Adipocyte (in vitro differentiated cells): Measurements from ENCODE around the gene EIF5B.

Source experiments
- DNase-seq: peaks from one replicate; pipeline ENCODE4 v3.0.0-alpha.2; 2015; ENCODE audit warnings: low read depth
- H3K27me3 ChIP-seq: replicated peaks from 2 replicates; pipeline ENCODE4 v1.7.0; 2013; ENCODE audit warnings: mild to moderate bottlenecking, low read length, moderate library complexity; ENCODE audit not compliant: control insufficient read depth, insufficient read depth
- H3K36me3 ChIP-seq: 2 replicates; pipeline ENCODE4 v1.7.0; 2013; ENCODE audit warnings: low read length, mild to moderate bottlenecking, moderate library complexity; ENCODE audit not compliant: control insufficient read depth, insufficient read depth, severe bottlenecking
- H3K4me1 ChIP-seq: 2 replicates; pipeline ENCODE4 v1.7.0; 2013; ENCODE audit warnings: mild to moderate bottlenecking, low read length, moderate library complexity; ENCODE audit not compliant: control insufficient read depth, insufficient read depth
- H3K4me3 ChIP-seq: 2 replicates; pipeline ENCODE4 v1.7.0; 2013; ENCODE audit warnings: mild to moderate bottlenecking, low read length, moderate library complexity
- H3K9ac ChIP-seq: 2 replicates; pipeline ENCODE4 v1.7.0; 2013; ENCODE audit warnings: mild to moderate bottlenecking, low read length, moderate library complexity
- H3K9me3 ChIP-seq: 2 replicates; pipeline ENCODE4 v1.7.0; 2013; ENCODE audit warnings: mild to moderate bottlenecking, low read length, moderate library complexity; ENCODE audit not compliant: control insufficient read depth

EIF5B gene

GRCh38 chr2:99436874-99437273, 99.7 kb downstream of the EIF5B start:
- H3K36me3 ChIP-seq: peaks cover 44% of the 10 kb centered on the region
- H3K4me3 ChIP-seq: no peak overlapping the region
- no peaks in the 10 kb centered on the region for H3K4me1 ChIP-seq
- no peak overlapping the region for H3K9ac ChIP-seq
- H3K9me3 ChIP-seq: no peaks in the 10 kb centered on the region
- no peak for DNase-seq
- no peaks in the 10 kb centered on the region for H3K27me3 ChIP-seq

GRCh38 chr2:99439971-99440505, 102.8 kb downstream of the EIF5B start:
- H3K9me3 ChIP-seq: no peaks in the 10 kb centered on the region
- H3K9ac ChIP-seq: no peak overlapping the region
- no peak overlapping the region for H3K4me3 ChIP-seq
- H3K36me3 ChIP-seq: peaks cover 35% of the 10 kb centered on the region
- H3K27me3 ChIP-seq: no peaks in the 10 kb centered on the region
- H3K4me1 ChIP-seq: no peaks in the 10 kb centered on the region
- no peak for DNase-seq

DNA sequence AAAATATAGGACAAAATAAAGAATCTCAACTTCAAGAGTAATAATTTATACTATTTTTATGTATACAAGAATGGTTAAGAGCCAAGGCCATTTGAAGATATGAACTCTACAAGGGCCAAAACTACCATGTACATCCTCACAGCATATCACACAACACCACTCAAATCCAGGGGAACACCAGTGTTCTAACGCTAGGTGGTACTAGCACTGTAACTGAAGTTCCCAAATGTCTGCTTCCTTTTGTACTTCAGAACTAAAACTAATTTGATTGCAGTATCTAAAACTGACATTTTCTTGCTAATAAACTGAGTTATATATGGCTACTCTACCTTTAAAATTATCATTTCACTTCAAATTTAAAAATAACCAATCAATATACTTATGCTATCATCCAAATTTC, 105.6 kb downstream of the EIF5B start:
- H3K4me3 ChIP-seq: no peak overlapping the region
- no peaks in the 10 kb centered on the region for H3K27me3 ChIP-seq
- no peaks in the 10 kb centered on the region for H3K4me1 ChIP-seq
- no peak overlapping the region for H3K9ac ChIP-seq
- no peaks in the 10 kb centered on the region for H3K9me3 ChIP-seq
- DNase-seq: no peak
- peaks cover 39% of the 10 kb centered on the region for H3K36me3 ChIP-seq

DNA sequence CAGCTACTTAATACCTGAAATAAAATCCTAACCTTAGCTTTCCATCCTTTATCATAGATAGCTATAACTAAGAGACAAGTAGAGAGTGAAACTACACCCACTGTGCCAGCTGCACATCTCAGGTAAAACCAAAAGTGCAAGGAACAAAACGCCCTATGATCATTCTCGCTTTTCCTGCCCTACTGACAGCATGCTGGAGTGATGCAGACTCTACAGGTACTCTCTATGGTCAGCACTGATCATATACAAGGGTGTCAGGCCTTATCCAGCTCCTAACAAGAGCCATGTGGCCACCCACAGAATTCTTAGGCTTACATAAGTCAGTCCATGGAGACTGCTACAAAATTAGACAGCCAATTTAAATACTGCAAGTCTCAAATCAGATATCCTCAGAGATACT, 107.0 kb downstream of the EIF5B start:
- DNase-seq: no peak

DNA sequence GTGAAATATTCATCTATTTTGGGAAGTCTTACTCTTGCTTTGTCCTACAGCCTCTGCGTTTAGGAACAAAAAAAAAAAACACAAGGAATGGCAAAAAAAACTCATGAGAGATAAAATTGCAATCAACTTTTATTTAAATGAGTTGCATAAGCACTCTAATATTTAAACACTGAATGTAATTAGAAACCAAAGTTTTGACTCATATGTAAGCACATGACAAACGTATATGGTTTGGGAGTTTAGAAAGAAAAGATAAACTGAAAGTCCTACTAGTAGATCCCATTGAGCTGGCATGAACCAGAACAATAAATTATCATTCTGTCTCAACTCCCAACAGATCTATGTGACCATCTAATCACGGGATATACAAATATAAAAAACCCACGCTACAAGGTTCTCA, 107.9 kb downstream of the EIF5B start:
- Histone ChIP-seq H3K36me3 (peaks cover 31% of the 10 kb centered on the region), H3K4me3 (no peak overlapping the region)

More for the DNA sequence above, 107.0 kb downstream of the EIF5B start:
- no peaks in the 10 kb centered on the region for H3K27me3 ChIP-seq
- no peak overlapping the region for H3K4me3 ChIP-seq
- no peaks in the 10 kb centered on the region for H3K4me1 ChIP-seq
- peaks cover 37% of the 10 kb centered on the region for H3K36me3 ChIP-seq
- no peak overlapping the region for H3K9ac ChIP-seq
- H3K9me3 ChIP-seq: no peaks in the 10 kb centered on the region

GRCh38 chr2:99448556-99448955, 111.4 kb downstream of the EIF5B start:
- no peaks in the 10 kb centered on the region for H3K4me1 ChIP-seq
- DNase-seq: no peak

More for the DNA sequence above, 107.9 kb downstream of the EIF5B start:
- H3K27me3 ChIP-seq: no peaks in the 10 kb centered on the region
- H3K9ac ChIP-seq: no peak overlapping the region
- H3K4me1 ChIP-seq: no peaks in the 10 kb centered on the region
- H3K9me3 ChIP-seq: no peaks in the 10 kb centered on the region
- no peak for DNase-seq

DNA sequence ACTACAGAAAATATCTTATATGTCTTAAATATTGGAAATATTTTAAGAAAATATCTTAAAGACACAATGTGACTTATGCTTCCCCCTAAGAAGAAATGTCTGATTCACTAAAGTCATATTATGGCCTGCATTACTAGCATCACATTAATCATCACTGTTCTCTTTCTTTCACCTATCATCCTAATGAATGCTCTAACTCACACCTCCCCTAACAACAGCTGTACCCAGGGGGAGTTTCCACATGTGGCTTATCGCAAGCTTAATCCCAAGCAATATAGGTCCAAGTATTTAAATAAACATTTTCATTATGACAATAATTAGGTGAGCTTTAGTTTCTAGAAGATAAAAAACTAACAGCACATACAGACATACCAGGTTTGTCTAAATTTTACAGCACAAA, 113.0 kb downstream of the EIF5B start:
- Histone ChIP-seq H3K36me3 (peaks cover 47% of the 10 kb centered on the region), H3K27me3 (no peaks in the 10 kb centered on the region), H3K9ac (no peak overlapping the region), H3K9me3 (no peaks in the 10 kb centered on the region), H3K4me1 (no peaks in the 10 kb centered on the region), H3K4me3 (no peak overlapping the region)
- no peak for DNase-seq

More at GRCh38 chr2:99448556-99448955, 111.4 kb downstream of the EIF5B start:
- H3K9ac ChIP-seq: no peak overlapping the region
- peaks cover 41% of the 10 kb centered on the region for H3K36me3 ChIP-seq
- no peak overlapping the region for H3K4me3 ChIP-seq
- H3K27me3 ChIP-seq: no peaks in the 10 kb centered on the region
- no peaks in the 10 kb centered on the region for H3K9me3 ChIP-seq
